Liver (tissue), 9 donors: ENCODE measurements around the gene CATSPERE. TPM values are rescaled to one million over a fixed set of nuclear protein-coding genes. Genes with fewer than 3 reads are reported as not detected.

Source experiments
- DNase-seq: peaks from one replicate; pipeline ENCODE4 v3.0.0-alpha.2; 2017; ENCODE audit warnings: low spot score
- H3K27ac ChIP-seq, 2 donors: one replicate each; pipeline ENCODE4 v1.7.0; 2013; ENCODE audit warnings: inconsistent platforms in 2 of 2, low read length in 2 of 2, control low read depth in 1 of 2, low read depth in 1 of 2, mild to moderate bottlenecking in 1 of 2
- H3K27me3 ChIP-seq, 4 donors: one replicate each; pipeline versions ENCODE4 v1.6.1 to v1.7.0; 2013; ENCODE audit warnings: low read length in 3 of 4, inconsistent platforms in 1 of 4, mild to moderate bottlenecking in 1 of 4, moderate library complexity in 1 of 4; ENCODE audit not compliant: control insufficient read depth in 4 of 4, insufficient read depth in 4 of 4
- H3K36me3 ChIP-seq, 4 donors: one replicate each; pipeline versions ENCODE4 v1.6.1 to v1.7.0; 2013; ENCODE audit warnings: low read length in 3 of 4, mild to moderate bottlenecking in 3 of 4, low read depth in 1 of 4, moderate library complexity in 1 of 4; ENCODE audit not compliant: control insufficient read depth in 4 of 4, insufficient read depth in 3 of 4
- H3K4me1 ChIP-seq, 4 donors: one replicate each; pipeline versions ENCODE4 v1.6.1 to v1.7.0; 2013; ENCODE audit warnings: low read length in 3 of 4, mild to moderate bottlenecking in 3 of 4, moderate library complexity in 1 of 4; ENCODE audit not compliant: control insufficient read depth in 4 of 4, insufficient read depth in 4 of 4
- H3K4me3 ChIP-seq, 3 donors: one replicate each; pipeline versions ENCODE4 v1.6.1 to v1.7.0; 2013; ENCODE audit warnings: low read length in 3 of 3, control low read depth in 1 of 3, low read depth in 1 of 3, mild to moderate bottlenecking in 1 of 3
- H3K9ac ChIP-seq, 2 donors: one replicate each; pipeline ENCODE4 v1.7.0; 2013; ENCODE audit warnings: low read length in 2 of 2, mild to moderate bottlenecking in 2 of 2, moderate library complexity in 2 of 2, control low read depth in 1 of 2, low read depth in 1 of 2
- H3K9me3 ChIP-seq, 4 donors: one replicate each; pipeline versions ENCODE4 v1.6.1 to v1.7.0; 2013; ENCODE audit warnings: low read length in 3 of 4; ENCODE audit not compliant: control insufficient read depth in 4 of 4
- ATF3 ChIP-seq: IDR thresholded peaks from 2 replicates; pipeline ENCODE4 v1.6.1; 2016; ENCODE audit warnings: antibody characterized with exemption
- CTCF ChIP-seq: fragments of 150-350 bp; IDR thresholded peaks from 2 replicates; pipeline ENCODE4 v1.5.1; 2017; ENCODE audit warnings: improper control_type of control experiment, low read depth, low read length; ENCODE audit not compliant: missing input control
- EGR1 ChIP-seq, 2 donors: IDR thresholded peaks; 2 replicates each; pipeline ENCODE4 v1.6.1; 2016 to 2018; ENCODE audit warnings: antibody characterized with exemption in 2 of 2, low read depth in 2 of 2
- FOXA1 ChIP-seq: IDR thresholded peaks from 2 replicates; pipeline ENCODE4 v1.6.1; 2016; ENCODE audit warnings: antibody characterized with exemption
- FOXA2 ChIP-seq: IDR thresholded peaks from 2 replicates; pipeline ENCODE4 v1.6.1; 2016; ENCODE audit warnings: antibody characterized with exemption
- GABPA ChIP-seq, 2 donors: IDR thresholded peaks in 1 of 2; conservative IDR thresholded peaks in 1 of 2; 2 replicates each; pipeline ENCODE4 v1.6.1; 2016; ENCODE audit warnings: antibody characterized with exemption in 2 of 2, mild to moderate bottlenecking in 1 of 2, moderate library complexity in 1 of 2
- HNF4A ChIP-seq, 2 donors: conservative IDR thresholded peaks; 2 replicates each; pipeline ENCODE4 v1.6.1; 2016; ENCODE audit warnings: antibody characterized with exemption in 2 of 2, mild to moderate bottlenecking in 2 of 2
- HNF4G ChIP-seq: IDR thresholded peaks from 2 replicates; pipeline ENCODE4 v1.6.1; 2016; ENCODE audit warnings: antibody characterized with exemption
- JUND ChIP-seq, 2 donors: IDR thresholded peaks; 2 replicates each; pipeline ENCODE4 v1.6.1; 2016; ENCODE audit warnings: antibody characterized with exemption in 2 of 2
- MAX ChIP-seq: IDR thresholded peaks from 2 replicates; pipeline ENCODE4 v1.6.1; 2016; ENCODE audit warnings: antibody characterized with exemption
- NR2F2 ChIP-seq: IDR thresholded peaks from 2 replicates; pipeline ENCODE4 v1.6.1; 2016; ENCODE audit warnings: antibody characterized with exemption
- RAD21 ChIP-seq, 2 donors: IDR thresholded peaks; 2 replicates each; pipeline ENCODE4 v1.6.1; 2016; ENCODE audit warnings: antibody characterized with exemption in 2 of 2, mild to moderate bottlenecking in 2 of 2
- REST ChIP-seq: IDR thresholded peaks from 2 replicates; pipeline ENCODE4 v1.6.1; 2016; ENCODE audit warnings: antibody characterized with exemption, mild to moderate bottlenecking
- RXRA ChIP-seq, 2 donors: IDR thresholded peaks; 2 replicates each; pipeline ENCODE4 v1.6.1; 2017 to 2018; ENCODE audit warnings: antibody characterized with exemption in 2 of 2, mild to moderate bottlenecking in 1 of 2
- SP1 ChIP-seq: IDR thresholded peaks from 2 replicates; pipeline ENCODE4 v1.6.1; 2018; ENCODE audit warnings: antibody characterized with exemption, mild to moderate bottlenecking
- TAF1 ChIP-seq: conservative IDR thresholded peaks from 2 replicates; pipeline ENCODE4 v1.6.1; 2016; ENCODE audit warnings: antibody characterized with exemption, mild to moderate bottlenecking
- YY1 ChIP-seq: IDR thresholded peaks from 2 replicates; pipeline ENCODE4 v1.6.1; 2016; ENCODE audit warnings: antibody characterized with exemption, mild to moderate bottlenecking
- ZBTB33 ChIP-seq: IDR thresholded peaks from 2 replicates; pipeline ENCODE4 v1.6.1; 2016; ENCODE audit warnings: antibody characterized with exemption
- WGBS: extraction: QIAGEN DNeasy Blood & Tissue Kit; methylation state at CpG from one replicate; pipeline ENCODE4 v1.1.7; 2013; 5-methylcytosine and 5-hydroxymethylcytosine counted together
- polyA plus RNA-seq, 2 donors: library from polyadenylated mRNA; stranded (reverse) in 1 of 2; unstranded in 1 of 2; fragments of 200-250 nt in 1 of 2; fragments of >200 nt in 1 of 2; fragmentation: Nextera tagmentation in 1 of 2; extraction: Ambion mirVana in 1 of 2; gene quantifications; one replicate each; pipeline versions ENCODE4 v1.2.1 to v1.2.3, GENCODE V29; 2013 to 2015
- total RNA-seq, 2 donors: library from RNA; depleted of rRNA; stranded (reverse); fragments of >200 nt; gene quantifications; one replicate each; pipeline ENCODE4 v1.2.3, GENCODE V29; 2014
- donor health status: healthy.
- donor health status: healthy.
- donor health status: healthy.
- donor health status: healthy.
- donor health status: healthy.

CATSPERE gene
- total and polyA plus RNA-seq, 4 donors: 0.15 to 0.79 (median 0.53) TPM

- WGBS: 81% methylated on average over 2 of the region's 2 CpGs
- Histone ChIP-seq H3K9me3 (no peaks in the 10 kb centered on the region), H3K27me3 (no peaks in the 10 kb centered on the region), H3K4me3 (no peak overlapping the region), H3K4me1 (peaks cover 3 to 11% (median 4%) of the 10 kb centered on the region in 4 donors), H3K27ac (no peak overlapping the region), H3K36me3 (no peaks in the 10 kb centered on the region), H3K9ac (no peak overlapping the region)
- DNase-seq: no peak
- TF ChIP-seq EGR1 (IDR thresholded peaks at IDR 0.05; ENCODE audit: low read depth in 2 of 2) (no peak), YY1 (no peak), FOXA1 (no peak), TAF1 (no peak), ATF3 (no peak), HNF4A (conservative IDR thresholded peaks at IDR 0.05) (no peak), RAD21 (IDR thresholded peaks at IDR 0.05) (no peak), RXRA (IDR thresholded peaks at IDR 0.05) (no peak), GABPA (IDR thresholded peaks at IDR 0.05 in 1 of 2, conservative IDR thresholded peaks at IDR 0.05 in 1 of 2) (no peak), REST (no peak), SP1 (no peak), FOXA2 (no peak), ZBTB33 (no peak), MAX (no peak), NR2F2 (no peak), HNF4G (no peak), CTCF (no peak), JUND (IDR thresholded peaks at IDR 0.05) (no peak)
These were observed 201.5 kb downstream of the CATSPERE start for GRCh38 chr1:244662599-244662998.
